ENCODE data around the gene UQCRHL.
A peak's percentile ranks its signal among the peaks of the same experiment; 100 is the strongest.

The UQCRHL gene

DNA sequence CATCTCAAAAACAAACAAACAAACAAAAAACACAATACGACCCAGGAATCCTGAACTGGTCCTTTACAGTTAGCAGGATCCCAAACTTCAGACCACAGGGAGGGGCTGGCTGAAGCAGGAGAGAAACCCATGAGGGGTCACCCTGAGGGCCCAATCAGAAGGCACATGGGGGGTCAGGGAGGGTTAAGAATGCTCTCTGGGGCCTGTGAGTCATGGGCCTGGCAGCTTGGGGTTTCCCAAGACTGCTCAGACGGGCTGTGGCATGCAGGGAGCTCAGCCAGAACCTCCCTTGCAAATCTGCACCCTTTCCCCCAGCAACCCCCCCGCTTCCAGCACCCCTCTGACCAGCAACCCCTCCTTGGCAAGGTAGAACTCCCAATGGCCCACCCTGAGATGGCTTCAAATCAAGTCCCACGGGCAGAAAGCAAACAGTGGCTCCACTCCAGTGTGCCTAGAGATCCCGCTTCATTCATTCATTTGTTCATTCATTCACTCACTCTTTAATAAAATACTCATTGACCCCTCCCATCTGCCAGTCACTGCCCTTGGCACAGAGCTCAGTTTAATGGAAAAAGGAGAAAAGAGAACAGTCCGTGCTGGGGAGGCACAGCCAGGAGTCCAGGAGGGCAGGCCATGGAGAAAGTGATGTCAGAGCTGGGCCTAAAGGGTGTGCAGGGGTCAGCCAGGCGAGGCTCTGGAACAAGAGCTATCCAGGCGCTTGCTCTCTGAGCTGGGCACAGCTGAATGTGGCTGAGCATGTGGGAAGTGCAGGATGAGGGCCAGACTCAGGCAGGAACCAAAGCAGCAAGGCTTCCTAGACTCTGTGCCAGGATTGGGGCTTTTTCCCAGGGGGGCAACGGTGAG lies 8.2 kb downstream of the UQCRHL start:
- peak; percentile 84 for DNase-seq (ENCODE audit: low read depth, low spot score)

DNA sequence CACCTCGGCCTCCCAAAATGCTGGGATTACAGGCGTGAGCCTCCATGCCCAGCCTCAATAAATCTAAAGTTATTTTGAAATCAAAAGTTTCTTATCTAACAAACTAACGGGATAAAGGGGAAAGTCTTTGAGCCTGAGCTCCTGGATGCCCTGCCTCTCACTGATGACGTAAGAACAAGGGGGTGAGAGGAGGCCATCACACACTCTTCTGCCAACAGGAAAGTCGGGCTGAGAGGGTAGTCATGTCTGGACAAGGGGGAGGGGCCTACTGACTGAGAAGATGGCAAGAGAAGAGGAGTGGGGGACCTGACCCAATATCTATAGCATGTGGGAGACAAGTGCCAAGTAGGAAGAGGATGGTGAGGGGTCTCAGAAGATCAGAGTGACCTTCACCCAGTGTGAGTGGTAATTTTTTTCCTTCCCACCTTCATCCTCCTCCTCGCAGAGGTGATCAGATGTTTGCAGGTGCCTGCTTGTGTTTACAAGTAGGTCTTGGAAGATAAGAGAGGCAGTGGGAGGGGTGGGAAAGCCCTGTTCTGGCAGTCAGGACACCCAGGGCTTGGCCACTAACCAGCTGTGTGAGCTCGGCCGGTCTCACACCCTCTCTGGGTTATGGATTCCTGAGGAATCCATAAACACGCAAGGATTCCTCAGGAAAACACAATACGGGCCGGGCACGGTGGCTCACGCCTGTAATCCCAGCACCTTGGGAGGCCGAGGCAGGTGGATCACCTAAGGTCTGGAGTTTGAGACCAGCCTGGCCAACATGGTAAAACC lies 9.6 kb downstream of the UQCRHL start:
- no peak for DNase-seq (ENCODE audit: low read depth, low spot score)

DNA sequence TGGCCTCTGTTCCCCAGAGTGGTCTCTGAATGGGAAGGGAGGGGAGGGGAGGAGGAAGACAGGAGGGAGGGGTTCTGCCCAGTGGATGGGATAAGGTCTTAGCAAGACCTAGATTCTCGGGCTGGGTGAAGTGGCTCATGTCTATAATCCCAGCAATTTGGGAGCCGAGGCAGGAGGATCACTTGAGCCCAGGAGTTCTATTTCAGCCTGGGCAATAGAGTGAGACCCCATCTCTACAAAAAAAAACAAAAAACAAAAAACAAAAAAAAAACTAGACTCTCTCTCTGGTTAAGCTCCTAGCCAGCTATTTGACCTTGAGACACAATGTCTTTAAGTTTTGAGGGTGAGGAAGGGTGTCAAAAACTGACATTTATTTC lies 11.4 kb downstream of the UQCRHL start:
- no peak for DNase-seq (ENCODE audit: low read depth, low spot score)

DNA sequence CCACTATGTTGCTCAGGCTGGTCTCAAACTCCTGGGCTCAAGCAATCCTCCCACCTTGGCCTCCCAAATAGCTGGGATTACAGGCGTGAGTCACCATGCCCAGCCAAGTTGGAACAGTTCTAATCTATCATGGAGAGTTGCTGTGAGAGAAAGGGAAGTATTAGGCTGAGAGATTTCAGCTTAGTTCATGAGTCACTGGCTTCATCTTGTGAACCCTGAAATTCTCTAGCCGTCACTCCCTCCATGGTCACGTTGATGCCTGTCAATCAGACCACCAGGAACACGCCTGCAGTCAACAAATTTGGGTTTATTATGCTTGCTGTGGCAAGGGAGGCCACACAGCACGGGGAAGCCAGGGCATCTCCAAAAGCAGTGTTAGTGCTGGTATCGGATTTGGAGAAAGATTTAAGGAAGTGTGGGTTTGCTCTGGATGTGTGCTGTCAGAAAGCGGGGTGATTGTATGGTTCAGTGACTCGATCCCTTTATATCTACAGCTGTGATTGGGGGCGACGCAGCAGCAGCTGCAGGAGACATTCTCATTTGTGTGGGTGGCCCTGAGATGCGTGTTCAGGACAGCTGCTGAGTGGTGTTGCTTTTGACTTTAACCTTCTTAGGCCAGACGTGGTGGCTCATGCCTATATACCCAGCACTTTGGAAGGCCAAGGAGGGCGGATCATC lies 18.7 kb downstream of the UQCRHL start:
- DNase-seq (ENCODE audit: low read depth, low spot score), result no peak

DNA sequence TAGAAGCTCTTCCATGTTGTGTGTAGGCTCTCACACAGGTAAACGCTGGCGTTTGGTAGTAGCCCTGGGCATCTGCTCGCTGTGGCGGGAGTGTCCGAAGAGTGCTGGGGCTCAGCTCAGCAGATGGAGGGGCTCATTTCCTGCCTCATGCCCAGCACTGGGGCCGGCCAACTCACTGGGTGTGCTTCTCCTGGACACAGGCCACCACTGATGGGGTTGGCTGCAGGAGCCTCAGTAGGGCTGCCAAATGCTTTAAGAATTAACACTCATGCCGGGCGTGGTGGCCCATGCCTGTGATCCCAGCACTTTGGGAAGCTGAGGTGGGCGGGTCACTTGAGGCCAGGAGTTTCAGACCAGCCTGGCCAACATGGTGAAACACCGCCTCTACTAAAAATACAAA lies 20.9 kb downstream of the UQCRHL start:
- DNase-seq (ENCODE audit: low read depth, low spot score), result no peak

DNA sequence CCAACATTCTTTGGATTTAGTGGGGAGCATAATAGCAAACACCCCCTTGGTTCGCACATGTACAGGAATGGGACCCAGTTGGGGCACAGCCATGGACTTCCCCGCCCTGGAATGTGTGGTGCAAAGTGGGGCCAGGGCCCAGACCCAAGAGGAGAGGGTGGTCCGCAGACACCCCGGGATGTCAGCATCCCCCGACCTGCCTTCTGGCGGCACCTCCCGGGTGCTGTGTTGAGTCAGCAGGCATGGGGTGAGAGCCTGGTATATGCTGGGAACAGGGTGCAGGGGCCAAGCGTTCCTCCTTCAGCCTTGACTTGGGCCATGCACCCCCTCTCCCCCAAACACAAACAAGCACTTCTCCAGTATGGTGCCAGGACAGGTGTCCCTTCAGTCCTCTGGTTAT lies 21.8 kb downstream of the UQCRHL start:
- DNase-seq (ENCODE audit: low read depth, low spot score), result no peak

DNA sequence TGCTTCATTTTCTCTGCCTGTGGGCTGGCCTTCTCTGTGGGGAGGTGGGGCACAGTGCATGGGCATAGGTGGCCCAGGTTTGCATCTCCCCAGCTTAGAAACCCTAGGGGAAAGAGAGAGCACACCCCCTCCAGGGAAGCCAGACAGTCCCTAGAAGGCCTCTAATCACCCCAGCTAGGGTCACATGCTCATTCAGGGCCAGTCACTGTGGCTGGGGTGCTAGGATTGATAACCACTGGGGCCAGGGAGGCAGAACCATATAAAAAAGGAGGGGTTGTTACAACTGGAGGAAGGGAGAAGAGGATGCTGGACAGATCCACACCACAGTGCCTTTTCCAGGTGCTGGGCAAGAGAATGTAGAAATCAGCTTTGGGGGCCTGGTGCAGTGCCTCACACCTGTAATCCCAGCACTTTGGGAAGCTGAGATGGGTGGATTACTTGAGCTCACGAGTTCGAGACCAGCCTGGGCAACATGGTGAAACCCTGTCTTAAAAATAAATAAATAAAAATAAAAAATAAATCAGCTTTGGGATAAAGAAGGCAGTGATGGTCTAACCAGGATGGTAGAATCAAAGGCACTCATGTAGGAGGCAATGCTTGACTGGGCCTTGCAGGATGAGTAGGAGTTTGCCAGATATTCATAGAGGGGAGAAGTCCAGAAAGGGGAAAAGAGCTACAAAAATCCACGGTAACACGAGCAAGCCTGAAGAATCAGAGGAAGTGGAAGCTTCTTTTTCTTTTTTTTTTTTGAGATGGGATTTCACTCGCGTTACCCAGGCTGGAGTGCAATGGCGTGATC lies 29.3 kb downstream of the UQCRHL start:
- no peak for DNase-seq (ENCODE audit: low read depth, low spot score)

DNA sequence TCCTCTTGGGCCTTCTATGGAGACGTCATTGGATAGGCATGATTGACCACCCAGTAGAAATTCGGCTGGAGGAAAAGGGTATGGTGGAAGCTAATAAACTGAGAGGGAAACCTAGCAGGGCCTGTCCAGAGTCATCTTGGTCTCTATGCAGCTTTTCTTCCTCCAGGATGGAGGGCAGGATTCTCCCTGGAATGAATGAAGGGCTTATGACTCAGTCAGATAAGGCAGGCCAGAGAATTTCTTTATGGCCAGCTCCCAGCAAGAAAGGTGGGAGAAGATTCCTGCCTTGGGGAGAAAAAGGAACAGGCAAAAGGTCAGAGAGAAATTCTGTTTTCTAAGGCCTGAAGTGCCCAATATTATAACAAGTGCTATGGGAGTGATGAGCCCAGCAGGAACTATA lies 31.7 kb downstream of the UQCRHL start:
- DNase-seq (ENCODE audit: low read depth, low spot score), result no peak

DNA sequence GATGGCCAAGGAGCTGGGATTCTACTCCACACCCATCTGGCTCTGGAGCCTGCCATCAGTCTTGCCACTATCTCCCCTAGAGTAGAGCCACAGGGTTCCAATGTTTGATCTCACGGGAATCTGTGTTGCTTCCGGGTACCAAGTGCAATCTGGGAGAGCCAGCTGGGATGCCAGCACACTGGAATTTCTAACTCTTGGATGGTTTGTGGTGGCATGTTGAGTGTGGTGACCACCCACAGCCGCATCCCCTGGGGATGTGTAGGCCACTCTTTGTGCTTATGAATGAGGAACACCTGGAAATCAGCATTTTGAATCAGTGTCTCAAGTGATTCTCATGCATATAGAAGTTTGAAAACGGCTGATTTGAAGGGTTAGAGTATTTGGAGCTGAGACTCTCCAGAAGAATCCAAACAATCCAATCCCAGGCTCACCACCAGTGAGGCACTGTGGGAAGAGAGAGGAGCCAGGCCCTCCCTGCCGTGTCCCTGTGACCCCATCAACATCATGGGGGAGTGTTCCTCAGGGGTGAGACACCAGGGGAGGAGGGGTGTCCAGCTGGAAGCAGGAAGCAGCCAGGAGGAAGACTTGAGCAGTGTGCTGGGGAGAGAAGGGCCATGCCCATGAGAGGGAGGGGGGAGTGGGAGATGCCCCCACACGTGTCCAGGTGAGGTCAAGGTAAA lies 35.5 kb downstream of the UQCRHL start:
- DNase-seq (ENCODE audit: low read depth, low spot score), result no peak

DNA sequence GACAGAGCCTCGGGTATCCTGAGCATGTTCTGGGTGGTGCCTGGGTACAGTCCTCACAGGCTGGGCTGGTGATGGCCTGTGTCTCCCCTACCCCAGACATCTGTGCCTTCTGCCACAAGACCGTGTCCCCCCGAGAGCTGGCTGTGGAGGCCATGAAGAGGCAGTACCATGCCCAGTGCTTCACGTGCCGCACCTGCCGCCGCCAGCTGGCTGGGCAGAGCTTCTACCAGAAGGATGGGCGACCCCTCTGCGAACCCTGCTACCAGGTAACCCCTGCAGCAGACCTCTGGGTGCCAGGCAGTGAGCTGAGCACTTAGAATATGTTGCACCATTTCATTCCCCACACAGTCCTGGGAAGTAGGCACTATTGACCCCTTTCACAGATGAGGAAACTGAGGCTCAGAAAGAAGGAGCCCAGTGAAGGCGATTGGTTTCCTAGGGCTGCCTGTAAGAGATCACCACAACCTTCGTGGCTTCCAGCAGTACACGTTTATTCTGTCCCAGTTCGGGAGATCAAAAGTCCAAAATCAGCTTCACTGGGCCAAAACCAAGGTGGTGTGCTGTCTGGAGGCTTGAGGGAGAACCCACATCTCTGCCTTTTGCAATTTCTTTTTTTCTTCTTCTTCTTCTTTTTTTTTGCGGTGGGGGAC lies 37.0 kb downstream of the UQCRHL start:
- DNase-seq (ENCODE audit: low read depth, low spot score), result no peak

DNA sequence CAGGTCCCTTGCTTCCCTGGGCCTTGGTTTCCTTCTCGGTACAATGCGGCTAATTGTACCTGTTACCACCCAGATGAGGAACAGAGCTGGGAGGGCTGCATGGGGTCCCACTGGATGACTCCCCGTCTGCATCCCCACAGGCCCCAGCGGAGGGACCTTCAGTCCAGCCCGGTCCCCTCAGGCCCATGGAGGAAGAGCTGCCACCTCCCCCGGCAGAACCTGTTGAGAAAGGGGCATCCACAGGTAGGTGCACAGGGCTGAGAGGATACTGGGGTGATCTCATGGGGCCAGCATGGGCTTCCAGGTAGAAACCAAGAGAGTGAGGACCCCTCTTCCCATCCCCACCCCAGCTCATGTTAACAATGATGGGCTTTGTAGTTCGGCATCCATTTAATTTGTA lies 39.1 kb downstream of the UQCRHL start:
- no peak for DNase-seq (ENCODE audit: low read depth, low spot score)

DNA sequence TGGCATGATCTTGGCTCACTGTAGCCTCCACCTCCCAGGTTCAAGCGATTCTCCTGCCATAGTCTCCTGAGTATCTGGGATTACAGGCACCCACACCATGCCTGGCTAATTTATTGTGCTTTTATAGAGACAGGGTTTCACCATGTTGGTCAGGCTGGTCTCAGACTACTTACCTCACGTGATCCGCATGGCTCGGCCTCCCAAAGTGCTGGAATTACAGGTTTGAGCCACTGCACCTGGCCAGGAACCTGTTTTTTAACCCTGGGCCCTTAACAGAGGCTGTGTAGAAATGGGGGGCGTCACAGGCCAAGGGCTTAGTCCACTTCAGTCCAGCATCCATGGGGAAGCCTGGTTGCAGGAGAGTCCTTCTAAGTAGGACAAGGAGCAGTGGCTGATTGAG lies 39.5 kb downstream of the UQCRHL start:
- DNase-seq (ENCODE audit: low read depth, low spot score), result no peak

DNA sequence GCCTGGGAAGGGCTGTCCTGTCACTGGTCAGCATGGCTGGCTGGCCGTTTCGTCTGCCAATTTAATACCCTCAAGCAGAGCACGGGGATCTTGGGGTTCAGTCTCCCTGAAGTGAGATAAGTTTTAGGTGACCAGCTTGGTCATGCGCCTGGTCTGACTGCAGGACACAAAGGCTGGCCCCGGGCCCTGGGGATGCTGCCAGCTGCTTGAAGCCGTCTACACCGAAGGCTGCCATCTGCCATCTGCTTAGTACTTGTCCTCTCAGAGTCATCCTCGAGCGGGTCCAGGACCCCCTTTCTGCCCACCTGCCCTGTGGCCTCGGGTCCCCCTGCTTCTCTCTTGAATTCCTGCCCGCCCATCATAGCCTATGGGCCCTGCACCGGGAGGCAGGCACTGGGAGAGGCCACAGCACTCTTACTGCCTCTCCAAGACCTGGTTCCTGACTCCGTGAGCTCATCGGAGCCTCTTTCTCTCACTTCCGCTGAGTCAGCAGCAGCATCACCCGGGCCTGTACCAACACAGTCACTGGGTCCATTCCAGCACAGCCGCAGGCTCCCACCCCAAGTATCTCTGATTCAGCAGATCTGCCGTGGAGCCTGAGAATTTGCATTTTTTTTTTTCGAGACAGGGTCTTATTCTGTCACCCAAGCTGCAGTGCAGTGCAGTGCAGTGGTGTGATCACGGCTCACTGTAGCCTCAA lies 41.8 kb downstream of the UQCRHL start:
- no peak for DNase-seq (ENCODE audit: low read depth, low spot score)

DNA sequence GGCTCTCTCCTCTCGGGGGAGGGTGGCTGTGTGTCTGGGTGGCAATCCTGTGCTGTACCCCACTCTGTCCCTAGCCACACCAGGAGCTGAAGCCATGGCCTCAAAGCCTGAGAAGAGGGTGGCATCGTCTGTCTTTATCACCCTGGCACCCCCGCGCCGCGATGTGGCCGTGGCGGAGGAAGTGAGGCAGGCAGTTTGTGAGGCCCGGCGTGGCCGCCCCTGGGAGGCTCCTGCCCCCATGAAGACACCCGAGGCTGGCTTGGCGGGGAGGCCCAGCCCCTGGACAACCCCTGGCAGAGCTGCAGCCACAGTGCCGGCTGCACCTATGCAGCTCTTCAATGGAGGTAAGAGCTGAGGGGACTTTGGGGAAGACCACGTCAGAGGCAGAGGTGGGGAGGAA lies 42.6 kb downstream of the UQCRHL start:
- no peak for DNase-seq (ENCODE audit: low read depth, low spot score)

DNA sequence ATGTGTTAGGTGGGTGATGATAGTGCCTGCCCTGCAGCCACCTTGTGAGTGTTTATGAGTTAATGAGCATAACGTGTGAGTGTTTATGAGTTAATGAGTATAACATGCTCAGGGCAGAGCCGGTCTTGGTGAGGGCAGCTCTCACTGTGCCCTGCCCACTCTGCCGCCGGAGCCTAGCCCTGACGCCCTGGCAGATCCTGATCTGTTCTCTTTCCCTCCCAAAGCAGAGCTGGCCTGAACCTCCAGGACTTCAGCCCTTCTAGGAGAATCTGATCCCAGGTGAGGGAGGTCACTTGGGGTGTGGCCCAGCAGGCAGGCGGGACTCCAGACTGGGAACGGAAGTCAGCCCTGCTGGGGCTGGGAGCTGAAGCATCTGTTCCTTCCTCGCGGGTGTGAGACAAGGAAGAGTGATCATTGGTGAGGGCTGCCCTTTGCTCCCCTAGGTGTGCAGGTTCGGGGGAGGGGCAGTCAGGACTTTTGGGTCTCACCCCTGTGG lies 43.1 kb downstream of the UQCRHL start:
- DNase-seq (ENCODE audit: low read depth, low spot score), result no peak

DNA sequence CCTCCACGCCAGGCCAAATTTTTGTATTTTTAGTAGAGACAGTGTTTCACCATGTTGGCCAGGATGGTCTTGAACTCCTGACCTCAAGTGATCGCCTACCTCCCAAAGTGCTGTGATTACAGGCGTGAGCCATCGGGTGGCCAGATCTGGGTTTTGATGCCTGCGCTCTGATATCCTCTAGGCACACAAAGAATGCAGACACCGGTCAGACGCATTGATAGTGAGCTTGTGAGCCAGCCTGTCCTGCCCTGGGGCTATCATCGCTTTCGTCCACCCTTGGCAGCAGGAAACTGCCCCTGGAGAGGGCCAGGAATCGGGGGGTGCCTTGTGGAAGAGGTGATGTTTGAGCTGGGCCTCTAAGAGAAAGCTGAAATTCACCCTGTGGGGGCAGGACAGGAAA lies 44.9 kb downstream of the UQCRHL start:
- peak; percentile 77 for DNase-seq (ENCODE audit: low read depth, low spot score)

DNA sequence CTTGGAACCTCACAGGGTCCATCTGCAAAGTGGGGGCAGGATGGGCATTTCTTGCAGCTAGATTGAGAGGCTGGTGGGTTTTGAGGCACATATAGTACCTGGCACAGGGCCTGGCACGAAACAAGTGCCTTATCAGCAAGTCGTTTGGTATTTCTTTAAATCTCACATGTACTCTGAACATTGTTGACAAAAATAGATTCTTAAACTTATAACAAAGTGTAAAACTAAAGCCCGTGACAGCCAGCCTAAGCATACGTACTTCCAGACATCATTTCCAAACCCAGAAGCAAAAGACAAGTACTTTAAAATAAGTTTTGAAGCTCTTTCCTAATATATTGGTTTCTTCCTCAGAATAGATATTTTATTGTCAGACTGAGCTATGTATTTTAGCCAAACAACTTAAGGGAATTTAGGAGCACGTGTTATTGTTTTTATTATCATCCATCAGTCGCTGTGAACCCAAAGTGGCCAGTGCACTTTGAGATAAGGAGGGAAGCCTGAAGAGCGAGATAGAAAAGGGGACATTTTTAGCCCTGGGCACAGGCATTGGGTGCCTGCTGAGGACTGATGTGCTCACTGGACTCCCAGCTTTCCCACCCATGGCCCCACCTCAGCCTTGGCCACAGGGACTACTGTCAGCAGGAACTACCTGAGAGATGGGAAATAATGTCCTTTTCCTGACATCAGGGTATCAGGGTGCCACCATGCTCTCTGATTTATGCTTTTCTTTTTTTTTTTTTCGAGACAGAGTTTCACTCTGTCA lies 45.9 kb downstream of the UQCRHL start:
- DNase-seq (ENCODE audit: low read depth, low spot score), result no peak

DNA sequence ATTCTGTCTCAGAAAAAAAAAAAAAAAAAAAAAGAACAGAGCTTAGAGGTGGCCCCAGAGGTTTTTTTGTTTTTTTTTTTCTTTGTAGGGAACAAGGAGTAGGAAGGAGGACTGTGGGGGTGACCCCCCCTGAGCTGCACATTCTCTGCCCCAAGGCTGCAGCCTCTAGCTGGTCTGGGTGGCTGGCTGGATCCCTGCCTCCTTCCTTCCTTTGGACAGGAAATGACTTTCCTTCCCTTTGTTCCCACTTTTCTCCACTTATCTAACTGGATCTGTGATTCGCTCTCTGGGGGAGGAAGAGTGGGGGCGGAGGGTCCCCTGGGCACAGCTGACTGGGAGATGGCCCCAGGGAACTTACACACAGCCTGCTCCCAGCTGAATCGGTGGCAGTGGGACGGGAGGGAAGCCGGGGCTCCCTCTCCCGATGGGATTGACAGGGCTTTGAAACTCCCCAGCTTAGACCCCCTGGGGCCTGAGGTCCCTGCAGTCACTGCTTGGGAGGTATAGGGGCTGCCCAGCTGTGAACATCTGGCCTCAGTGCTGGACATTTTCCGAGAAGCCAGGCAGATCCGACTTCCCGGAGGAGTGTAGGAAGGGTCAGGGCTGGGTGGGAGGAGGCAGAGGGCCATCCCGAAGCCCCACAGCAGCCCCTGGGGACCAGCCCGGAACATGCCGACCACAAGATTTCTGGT lies 46.8 kb downstream of the UQCRHL start:
- DNase-seq (ENCODE audit: low read depth, low spot score), result peak; percentile 83

Data from ELF-1 (cell line).